ENCODE data around the gene SLC29A2.
A peak's percentile ranks its signal among the peaks of the same experiment; 100 is the strongest.
"Not testable (repeated sequence)": the region's sequence is repeated elsewhere in the genome, so short reads cannot be mapped to it uniquely, and the experiment has no call there.

Gene SLC29A2

DNA sequence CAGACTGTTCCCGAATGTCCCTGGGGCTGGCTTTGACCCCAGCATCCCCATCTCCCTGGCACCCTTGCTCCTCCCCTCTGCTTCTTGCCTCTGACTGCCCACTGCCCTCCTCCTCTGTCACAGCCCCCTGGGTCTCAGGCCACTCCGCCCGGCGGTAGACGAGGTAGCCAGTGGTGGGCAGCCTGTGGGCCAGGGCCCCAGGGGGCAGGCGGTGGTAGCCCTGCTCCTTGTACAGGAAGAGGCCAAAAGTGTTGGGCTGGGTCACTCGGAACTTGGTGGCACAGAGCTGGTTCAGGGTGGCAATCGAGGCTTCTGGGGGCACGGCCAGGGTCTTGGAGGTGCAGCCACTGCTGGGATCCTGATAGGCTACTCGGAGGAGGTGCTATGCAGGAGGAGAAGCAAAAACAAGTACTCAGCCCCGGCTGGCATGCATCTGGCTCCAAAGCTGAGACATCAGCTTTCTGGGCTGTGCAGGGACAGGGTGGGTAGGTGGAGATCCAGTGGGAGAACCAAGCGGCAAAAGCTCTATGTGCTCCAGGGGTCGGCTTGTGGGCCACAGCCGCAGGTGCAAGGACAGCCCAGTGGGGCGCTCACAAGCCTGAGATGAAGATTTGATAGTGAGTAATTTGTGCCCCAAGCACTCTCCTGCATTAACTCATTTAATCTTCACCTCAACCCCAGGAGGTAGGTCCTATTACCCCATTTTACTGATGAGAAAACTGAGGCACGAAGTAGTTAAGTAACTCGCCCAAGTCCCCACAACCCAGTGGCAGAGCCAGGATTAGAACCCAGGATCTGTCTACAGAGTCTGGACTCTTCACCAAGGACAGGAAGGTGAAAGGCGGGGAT is 39.0 kb downstream of the SLC29A2 start:
- DNase-seq, result no peak

DNA sequence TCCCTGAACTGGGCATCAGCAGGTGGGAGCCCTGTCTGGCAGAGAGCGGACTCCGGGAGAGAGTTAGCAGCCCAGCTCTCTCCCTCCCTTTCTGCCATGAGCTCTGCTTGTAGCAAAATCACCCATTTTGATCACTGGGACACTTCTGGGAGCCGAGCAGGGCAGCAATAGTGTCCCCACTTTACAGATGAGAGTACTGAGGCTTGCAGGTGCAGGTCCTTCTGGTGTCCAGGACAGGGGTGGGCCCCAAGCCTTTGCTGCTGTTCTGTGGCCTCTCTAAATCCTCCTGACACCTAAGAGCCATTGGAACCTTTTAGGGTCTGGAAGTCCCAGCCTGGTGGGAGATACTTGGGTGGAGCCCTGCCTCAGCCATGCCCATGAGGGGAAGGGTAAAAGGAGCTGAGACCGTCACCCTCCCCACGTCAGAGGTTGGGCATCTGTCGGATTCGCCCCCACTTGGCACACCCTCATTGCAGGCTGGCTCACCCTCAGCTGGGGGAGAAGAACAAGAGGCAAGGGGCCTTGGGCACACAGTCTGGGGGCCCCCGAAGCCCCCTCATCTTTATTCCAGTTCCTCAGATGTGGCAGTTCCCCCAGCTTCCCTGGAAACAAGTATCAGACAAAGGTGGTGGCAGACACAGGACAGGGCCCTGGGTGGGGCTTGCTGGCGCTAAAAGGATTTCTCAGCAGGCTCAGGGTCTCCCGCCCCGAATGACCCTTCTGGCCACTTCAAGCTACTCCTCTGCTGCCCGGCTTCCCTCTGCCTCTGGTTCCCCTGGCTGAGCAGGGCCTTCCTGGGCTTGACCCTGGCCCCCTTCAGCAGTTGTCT is 39.8 kb downstream of the SLC29A2 start:
- no peak for DNase-seq

DNA sequence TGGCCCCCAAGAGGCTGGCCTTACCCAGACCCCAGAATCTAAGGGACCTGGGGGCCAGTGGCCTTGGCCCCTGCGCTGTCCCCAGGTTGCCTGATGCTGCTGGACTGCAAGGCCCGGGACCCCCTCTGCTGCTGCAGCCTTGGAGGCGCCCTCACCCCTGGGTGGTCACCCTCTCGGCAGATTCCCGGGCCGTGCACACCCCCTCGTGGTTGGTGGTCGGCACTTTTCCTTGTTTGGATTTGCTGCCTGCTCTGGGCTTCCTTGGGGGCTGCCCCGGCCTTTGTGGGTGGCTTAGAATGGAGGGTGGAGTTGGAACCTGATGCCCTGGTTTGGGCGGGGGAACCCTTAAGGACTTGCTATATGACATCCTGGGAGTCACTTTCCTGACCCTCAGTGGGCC is 40.6 kb downstream of the SLC29A2 start:
- DNase-seq, result no peak

DNA sequence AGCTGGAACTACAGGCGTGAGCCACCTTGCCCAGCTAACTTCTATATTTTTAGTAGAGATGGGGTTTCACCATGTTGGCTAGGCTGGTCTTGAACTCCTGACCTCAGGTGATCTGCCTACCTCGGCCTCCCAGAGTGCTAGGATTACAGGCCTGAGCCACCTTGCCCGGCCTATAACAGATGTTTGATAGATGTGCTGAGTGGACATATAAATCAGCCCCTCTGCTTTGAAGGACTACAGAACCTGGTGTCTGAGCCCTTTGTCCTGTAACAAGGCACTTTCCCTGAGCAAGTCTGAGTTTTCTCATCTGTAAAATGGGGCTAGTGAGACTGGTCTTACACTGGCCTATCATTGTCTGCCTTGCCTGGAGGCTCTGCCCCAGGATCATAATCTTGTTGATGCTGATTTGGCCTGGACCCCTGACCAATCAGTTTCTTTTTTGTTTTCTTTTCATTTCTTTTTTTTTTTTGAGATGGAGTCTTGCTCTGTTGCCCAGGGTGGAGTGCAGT is 42.3 kb downstream of the SLC29A2 start:
- no peak for DNase-seq

DNA sequence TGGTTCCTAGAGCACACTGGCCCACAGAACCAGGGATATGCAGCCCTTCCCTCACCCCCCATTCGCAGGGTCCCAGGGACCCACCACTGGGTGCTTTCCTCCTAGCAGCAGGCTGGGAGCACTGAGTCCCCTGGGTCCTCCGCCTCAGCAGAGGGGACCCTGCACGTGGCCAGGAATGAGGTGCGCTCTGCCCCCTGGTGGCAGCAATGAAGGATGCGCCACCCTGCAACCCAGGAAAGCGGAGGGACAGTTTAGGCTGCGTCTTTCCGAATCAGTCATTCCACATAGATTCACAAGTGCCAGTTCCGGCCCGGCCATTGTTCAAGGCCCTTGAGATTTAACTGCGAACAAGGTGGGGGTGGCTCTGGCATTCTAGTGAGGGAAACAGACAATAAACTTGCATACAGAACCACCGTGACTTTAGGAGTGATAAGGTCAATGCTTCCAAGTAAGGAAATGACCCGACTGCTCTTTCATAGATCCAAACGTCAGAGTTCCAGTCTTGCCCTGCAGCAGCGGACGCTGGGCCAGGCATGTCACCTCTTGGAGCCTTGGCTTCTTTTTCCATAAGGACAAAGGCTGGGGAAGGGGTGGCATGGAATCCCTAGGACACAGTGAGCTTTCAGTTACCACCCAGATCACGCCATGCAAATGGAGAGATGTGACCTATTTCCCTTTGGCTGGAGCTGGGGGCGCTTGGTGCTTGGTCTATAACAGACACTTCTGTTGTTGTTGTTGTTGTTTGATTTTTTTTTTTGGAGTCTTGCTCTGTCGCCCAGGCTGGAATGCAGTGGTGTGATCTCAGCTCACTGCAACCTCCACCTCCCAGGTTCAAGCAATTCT is 43.0 kb downstream of the SLC29A2 start:
- peak; percentile 72 to 75 for DNase-seq

DNA sequence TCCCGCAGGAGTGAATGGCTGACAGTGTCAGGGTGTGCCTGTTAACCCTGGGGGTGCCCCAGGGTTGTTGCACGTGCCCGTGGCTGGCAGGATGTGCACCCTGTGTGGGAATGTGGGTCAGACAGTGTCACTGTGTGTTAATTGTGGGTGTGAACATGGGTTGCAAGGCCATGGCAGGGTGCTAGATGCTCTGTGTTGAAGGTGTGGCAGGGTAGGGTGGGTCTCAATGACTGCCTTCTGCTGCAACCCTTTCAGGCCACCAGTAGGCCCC is 43.6 kb downstream of the SLC29A2 start:
- DNase-seq, result no peak

DNA sequence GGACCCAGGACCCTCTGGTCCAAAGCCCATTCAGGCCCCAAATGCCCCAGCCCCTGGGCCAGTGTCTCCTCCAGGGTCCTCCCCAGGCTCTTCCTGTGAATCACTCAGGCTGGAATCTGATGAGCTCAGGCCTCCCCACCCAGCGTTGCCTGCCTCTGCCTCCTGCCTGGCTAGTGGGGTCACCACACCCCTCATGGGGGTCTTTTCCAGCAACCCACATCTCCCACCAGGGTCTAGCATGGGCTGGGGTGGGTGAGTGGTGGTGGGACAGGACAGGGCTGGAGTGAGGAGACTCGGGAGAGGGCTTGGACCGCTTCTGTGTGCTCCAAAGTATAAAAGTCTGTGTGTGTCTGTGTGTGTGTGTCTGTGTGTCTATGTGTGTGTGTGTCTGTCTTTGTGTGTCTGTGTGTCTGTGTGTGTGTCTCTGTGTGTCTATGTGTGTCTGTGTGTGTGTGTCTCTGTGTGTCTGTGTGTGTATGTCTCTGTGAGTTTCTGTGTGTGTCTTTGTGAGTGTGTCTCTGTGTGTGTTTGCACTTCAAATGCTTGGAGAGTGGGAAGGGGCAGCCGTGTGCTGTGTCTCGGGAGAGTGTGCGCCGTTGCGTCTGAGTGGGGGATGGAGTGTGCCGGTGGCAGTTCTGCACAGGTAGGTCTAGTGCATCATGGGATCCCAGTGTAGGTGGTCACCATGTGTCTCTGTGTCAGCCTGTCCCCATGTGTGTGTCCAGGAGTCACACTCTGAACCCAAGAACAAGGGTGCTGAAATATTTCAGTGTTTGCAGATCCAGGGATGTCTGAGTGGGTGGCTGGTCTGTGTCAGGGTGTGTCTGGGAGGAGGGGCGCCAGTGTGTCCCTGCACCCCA is 44.2 kb downstream of the SLC29A2 start:
- DNase-seq, result no peak

DNA sequence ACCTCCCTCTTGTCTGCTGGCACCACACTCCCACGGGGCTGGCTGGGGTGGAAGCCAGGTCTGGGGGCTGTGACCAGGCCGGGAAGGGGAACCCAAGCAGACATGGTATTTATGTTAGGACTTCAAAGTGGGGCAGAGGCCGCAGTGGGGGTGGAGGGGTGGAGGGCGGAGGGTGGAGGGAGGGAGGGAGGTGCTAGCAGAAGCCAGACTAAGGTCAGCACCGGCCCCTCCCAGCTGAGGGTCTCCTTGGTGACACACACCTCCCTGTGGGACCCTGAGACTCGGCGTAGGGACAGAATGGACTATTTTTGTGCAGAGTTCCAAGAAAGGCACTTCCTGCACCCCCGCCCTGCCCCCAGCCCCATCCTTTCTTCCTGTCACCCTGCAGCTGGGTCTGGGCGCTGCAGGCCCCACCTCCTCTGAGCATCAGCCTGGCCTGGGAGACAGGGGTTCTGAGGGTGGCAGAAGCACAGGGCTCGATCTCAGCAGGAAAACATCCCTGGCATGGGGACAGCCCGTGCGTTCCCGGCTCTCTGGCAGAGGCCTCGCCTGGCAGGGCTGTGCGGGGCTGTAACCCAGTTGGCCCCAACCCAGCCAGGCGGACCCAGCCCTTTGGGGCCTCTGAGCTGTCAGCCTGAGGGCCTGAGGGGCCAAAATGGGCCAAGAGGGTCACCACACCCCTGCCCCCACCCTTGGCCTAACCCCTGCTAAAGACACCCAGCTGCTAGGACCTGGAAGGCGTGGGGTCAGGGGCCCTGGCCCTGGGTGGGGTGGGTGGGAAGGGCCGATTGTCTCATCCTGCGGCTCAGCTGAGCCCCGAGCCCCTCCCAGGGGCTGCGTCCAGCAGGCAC is 45.1 kb downstream of the SLC29A2 start:
- DNase-seq, result no peak

DNA sequence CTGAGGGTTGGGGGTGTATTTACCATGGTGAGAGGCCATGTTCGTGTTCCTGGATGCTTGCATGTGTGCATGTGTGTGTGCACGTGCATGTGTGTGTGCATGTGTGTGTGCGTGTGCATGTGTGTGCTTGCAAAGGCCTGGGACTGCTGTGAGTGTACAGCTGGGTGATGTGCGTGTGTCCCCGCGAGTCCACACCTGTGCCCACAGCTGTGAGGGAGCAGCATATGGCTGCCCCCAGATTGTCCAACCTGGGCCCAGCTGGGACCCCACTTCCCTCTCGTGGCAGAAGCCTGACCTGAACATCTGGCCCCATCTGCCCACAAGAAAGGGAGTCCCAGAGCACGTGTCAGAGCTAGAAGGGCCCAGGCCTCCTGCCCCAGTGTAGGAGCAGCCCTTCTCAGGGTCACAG is 46.3 kb downstream of the SLC29A2 start:
- DNase-seq, result no peak

DNA sequence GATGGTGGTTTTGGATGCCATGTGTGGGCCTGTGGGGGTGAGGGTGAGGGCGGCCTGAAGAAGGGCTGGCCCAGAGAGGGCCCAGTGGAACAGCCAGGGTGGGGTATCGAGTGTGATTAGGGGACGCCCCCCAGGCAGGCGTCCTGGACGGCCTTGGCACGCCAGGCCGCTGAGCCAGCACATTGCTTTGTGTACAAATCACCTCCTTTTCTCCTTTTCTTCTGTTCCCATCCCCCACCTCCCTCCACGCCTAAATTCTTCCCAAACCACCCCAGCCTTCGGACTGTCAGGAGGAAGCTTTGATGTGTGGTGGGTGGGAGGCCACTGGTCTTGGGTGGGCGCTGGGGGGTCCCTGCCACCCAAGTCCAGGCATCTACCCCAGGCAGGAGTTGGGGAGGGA is 46.9 kb downstream of the SLC29A2 start:
- DNase-seq, result no peak

DNA sequence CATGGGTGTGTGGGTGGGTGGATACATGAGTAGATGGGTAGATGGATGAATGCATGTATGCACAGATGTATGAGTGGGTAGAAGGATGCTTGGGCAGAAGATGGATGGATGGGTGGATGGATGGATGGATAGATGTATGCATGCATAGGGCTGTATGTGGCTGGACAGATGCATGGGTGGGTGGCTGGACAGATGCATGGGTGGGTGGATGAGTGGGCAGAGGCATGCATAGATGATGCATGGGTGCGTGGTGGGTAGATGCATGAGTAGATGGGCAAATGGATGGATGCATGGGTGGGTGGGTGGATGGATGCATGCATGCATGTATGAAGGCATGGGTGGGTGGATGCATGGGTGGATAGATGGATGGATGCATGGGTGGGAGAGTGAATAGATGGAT is 47.9 kb downstream of the SLC29A2 start:
- no peak for DNase-seq

DNA sequence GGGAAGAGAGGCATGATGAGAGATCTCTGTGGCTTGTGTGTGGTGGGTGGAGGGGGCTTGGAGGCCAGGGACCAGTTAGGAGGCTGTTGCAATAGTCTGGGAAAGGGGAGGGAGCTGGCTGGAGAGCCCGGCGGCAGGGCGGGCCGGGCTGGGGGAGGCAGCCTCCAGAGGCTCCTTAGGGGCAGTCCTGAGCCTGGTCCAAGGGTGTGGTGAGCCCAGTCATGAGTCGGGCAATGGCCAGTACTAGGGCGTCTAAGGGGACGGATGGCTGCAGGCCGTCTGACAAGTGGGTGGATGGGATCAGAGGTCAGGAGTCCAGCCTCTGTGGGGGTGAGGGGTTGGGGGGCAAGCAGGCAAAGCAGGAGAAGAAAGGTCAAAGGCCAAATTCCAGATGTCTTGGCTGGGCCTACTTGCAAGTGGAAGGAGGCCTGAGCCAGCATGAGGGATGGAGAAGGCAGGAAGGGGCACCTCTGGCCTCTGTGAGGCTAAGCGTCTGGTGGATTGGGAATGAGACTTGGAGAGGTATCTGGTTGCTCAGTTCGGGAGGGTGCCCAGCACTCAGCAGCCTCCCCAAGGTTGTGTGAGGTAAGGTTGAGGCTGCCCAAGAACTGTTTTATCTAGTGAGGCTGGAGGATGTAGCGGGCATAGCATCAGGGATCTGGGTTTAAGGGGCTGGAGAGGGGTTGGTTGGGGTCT is 48.7 kb downstream of the SLC29A2 start:
- DNase-seq, result no peak

DNA sequence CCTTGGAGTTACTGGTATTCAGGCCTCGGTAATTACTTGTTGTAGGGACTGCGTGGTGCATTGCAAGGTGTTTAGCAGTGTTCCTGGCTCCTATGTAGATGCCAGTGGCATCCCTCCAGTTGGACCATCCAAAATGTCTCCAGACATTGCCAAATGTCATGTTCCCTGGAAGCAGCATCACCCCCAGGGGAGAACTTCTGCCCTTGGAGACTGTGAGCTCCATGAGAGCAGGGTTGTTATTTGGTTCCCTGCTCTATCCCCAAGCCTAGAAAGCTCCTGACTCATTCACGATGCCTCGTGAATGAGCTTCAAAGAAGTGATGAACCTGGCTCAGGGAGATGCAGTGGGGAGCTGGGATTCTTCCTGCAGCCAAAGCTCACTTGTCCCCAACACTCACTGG is 50.0 kb downstream of the SLC29A2 start:
- no peak for DNase-seq

DNA sequence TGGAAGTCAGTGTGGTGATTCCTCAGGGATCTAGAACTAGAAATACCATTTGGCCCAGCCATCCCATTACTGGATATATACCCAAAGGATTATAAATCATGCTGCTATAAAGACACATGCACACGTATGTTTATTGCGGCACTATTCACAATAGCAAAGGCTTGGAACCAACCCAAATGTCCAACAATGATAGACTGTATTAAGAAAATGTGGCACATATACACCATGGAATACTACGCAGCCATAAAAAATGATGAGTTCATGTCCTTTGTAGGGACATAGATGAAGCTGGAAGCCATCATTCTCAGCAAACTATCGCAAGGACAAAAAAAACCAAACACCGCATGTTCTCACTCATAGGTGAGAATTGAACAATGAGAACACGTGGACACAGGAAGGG is 50.8 kb downstream of the SLC29A2 start:
- not testable (repeated sequence) for DNase-seq

DNA sequence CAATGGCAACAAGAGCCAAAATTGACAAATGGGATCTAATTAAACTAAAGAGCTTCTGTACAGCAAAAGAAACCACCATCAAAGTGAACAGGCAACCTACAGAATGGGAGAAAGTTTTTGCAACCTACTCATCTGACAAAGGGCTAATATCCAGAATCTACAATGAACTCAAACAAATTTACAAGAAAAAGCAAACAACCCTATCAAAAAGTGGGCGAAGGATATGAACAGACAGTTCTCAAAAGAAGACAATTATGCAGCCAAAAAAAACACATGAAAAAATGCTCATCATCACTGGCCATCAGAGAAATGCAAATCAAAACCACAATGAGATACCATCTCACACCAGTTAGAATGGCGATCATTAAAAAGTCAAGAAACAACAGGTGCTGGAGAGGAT is 51.3 kb downstream of the SLC29A2 start:
- not testable (repeated sequence) for DNase-seq

DNA sequence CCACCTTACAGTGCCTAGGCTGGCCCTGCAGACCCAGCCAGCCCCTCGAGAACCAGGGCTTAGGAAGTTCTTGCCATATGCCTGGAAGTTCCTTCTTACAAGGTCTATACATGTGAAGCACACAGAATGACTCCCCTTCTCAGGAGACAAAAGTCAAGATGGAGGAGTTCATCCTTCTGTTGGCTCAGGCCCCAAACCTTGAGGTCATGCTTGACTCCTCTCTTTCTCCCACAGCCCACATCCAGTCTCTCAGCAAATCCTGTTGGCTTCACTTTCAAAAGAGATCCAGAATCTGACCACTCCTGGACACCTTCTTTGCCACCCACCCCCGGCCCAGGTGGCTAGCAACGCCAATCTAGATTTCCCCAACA is 53.0 kb downstream of the SLC29A2 start:
- DNase-seq, result no peak

DNA sequence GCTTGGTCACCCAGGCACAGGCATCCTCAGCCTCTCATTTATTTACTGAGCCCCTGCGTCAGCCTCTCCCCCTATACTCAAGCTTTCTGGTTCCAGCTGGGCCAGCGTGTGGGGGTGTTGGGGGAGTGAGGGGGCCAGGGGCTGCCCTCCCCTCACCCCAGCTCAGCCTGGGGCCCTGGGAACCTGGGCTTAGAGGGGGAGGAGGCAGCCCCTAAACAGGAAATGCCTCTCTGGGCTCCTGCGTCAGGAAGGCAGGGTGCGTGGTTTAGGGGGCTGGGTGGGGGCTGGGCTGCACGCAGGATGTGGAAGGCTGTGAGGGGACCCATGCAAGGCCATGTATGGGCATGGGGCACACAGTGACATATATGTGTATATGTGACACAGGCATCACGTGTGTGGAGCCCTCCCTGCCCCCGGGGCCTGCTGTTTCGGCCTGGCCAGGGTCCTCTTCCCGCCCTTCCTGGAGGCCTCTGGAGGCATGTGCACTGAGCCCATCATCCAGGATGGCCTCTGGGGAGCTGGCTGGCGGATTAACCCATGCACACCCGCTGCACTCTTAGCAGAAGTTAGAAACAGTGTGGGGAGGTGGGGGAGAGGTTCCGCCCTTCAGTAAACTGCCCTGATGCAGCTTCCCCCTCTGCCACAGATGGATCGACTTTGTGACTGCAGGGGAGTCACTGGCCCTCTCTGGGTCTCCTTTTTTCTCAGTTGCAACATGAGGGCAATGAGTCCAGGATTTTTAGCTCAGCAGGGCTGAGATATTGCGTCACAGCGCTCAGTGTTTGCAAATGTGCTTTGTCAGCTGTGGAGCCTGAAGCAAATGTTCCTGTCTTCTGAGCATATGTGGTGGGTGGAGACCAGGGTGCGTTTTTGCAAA is 53.6 kb downstream of the SLC29A2 start:
- no peak for DNase-seq

DNA sequence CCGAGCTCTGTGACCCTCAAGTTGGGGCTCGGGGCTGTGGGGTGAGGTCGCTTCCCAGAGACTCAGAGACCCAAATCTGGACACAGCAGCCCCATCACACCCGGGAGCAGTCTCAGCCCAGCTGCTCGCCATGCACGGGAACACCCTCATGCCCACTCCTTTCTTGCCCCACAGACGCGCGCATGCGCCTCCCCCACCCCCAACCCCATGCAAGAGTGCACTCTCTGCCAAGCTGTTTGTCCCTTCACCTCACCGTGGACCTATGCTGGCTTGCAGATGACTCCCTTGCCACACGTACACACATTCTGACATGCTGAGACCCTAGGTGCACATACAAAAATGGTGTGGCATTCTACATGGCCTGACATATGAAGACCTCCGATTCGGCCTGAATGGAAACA is 54.2 kb downstream of the SLC29A2 start:
- DNase-seq, result peak in 1 of 2 experiments; percentile 17

DNA sequence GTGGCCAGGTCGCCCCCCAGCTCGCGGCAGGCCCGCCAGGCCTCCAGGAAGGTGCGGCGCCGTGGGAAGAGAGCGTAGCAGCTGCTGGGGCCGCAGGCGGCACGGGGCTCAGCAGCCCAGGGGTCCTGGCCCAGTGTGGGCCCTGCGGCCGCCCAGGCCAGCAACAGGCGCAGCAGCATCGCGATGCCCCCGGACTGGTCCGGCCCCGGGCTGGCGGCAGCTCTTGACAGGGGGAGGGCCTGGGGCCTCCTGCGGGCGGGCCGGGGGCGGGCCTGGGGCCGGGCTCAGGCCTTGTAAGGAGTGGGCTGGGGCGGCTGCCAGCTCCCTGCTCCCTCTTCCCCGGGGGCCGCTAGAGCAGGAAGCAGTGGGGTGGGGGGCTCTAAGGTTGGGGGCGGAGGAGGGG is 54.7 kb downstream of the SLC29A2 start, which contains the start of gene CD248:
TSS of gene CD248 (minus strand) at position 196 of the 403 bp plus-strand sequence. CDS start at position 179, 17 bp downstream.
- no peak for DNase-seq
